ENCODE measurements around the gene UBAC2.
"Not testable (repeated sequence)": the region's sequence is repeated elsewhere in the genome, so short reads cannot be mapped to it uniquely, and the experiment has no call there.

UBAC2 gene

GRCh38 chr13:99182439-99182838 lies 18.2 kb upstream of the UBAC2 start:
- DNase-seq (ENCODE audit: low read depth in 2 of 2, low spot score in 1 of 2): no peak

- DNase-seq (ENCODE audit: low read depth in 2 of 2, low spot score in 1 of 2): no peak
Observed at GRCh38 chr13:99185606-99186005, 15.0 kb upstream of the UBAC2 start.

GRCh38 chr13:99190147-99190985 lies 10.3 kb upstream of the UBAC2 start:
- no peak for DNase-seq (ENCODE audit: low read depth in 2 of 2, low spot score in 1 of 2)

GRCh38 chr13:99191336-99191899 lies 9.2 kb upstream of the UBAC2 start:
- DNase-seq (ENCODE audit: low read depth in 2 of 2, low spot score in 1 of 2): no peak

GRCh38 chr13:99191900-99192399 lies 8.7 kb upstream of the UBAC2 start:
- DNase-seq (ENCODE audit: low read depth in 2 of 2, low spot score in 1 of 2): no peak

- DNase-seq (ENCODE audit: low read depth in 2 of 2, low spot score in 1 of 2): no peak
Observed at GRCh38 chr13:99192480-99192879, 8.2 kb upstream of the UBAC2 start.

GRCh38 chr13:99193152-99193551 lies 7.5 kb upstream of the UBAC2 start:
- DNase-seq (ENCODE audit: low read depth in 2 of 2, low spot score in 1 of 2): no peak

- no peak for DNase-seq (ENCODE audit: low read depth in 2 of 2, low spot score in 1 of 2)
Observed at GRCh38 chr13:99196466-99197116, 4.1 kb upstream of the UBAC2 start.

GRCh38 chr13:99197117-99197651 lies 3.5 kb upstream of the UBAC2 start:
- DNase-seq (ENCODE audit: low read depth in 2 of 2, low spot score in 1 of 2): no peak

GRCh38 chr13:99199541-99200431 lies 868 bp upstream of the UBAC2 start:
- DNase-seq (ENCODE audit: low read depth in 2 of 2, low spot score in 1 of 2): no peak

GRCh38 chr13:99203601-99204579 lies 3.2 kb downstream of the UBAC2 start:
- no peak for DNase-seq (ENCODE audit: low read depth in 2 of 2, low spot score in 1 of 2)

GRCh38 chr13:99205621-99206220 lies 5.1 kb downstream of the UBAC2 start:
- no peak for DNase-seq (ENCODE audit: low read depth in 2 of 2, low spot score in 1 of 2)

- no peak for DNase-seq (ENCODE audit: low read depth in 2 of 2, low spot score in 1 of 2)
Observed at GRCh38 chr13:99206226-99206625, 5.6 kb downstream of the UBAC2 start.

- DNase-seq (ENCODE audit: low read depth in 2 of 2, low spot score in 1 of 2): no peak
Observed at GRCh38 chr13:99206873-99207272, 6.2 kb downstream of the UBAC2 start.

- no peak for DNase-seq (ENCODE audit: low read depth in 2 of 2, low spot score in 1 of 2)
Observed at GRCh38 chr13:99207511-99207910, 6.9 kb downstream of the UBAC2 start.

- no peak for DNase-seq (ENCODE audit: low read depth in 2 of 2, low spot score in 1 of 2)
Observed at GRCh38 chr13:99208185-99208584, 7.5 kb downstream of the UBAC2 start.

GRCh38 chr13:99208845-99209527 lies 8.3 kb downstream of the UBAC2 start:
- no peak for DNase-seq (ENCODE audit: low read depth in 2 of 2, low spot score in 1 of 2)

GRCh38 chr13:99210627-99211026 lies 10.0 kb downstream of the UBAC2 start:
- not testable (repeated sequence) for DNase-seq (ENCODE audit: low read depth in 2 of 2, low spot score in 1 of 2)
